GM19099 (cell line): ENCODE data around the gene NEB.

Experiments used
- POLR2A ChIP-seq: IDR thresholded peaks from 3 replicates; pipeline ENCODE4 v1.6.1; 2011; ENCODE audit warnings: low read depth; ENCODE audit not compliant: insufficient read length; ENCODE audit errors: extremely low read depth

Gene NEB

GRCh38 chr2:151681051-151681450 is 53.2 kb downstream of the NEB start:
- no peak for TF ChIP-seq POLR2A

- no peak for TF ChIP-seq POLR2A
These were observed 54.3 kb downstream of the NEB start for GRCh38 chr2:151679994-151680393.

GRCh38 chr2:151678849-151679248 is 55.4 kb downstream of the NEB start:
- TF ChIP-seq POLR2A, result no peak

GRCh38 chr2:151673016-151673415 is 61.3 kb downstream of the NEB start:
- no peak for TF ChIP-seq POLR2A

- no peak for TF ChIP-seq POLR2A
These were observed 62.0 kb downstream of the NEB start for GRCh38 chr2:151672277-151672676.

GRCh38 chr2:151670846-151671597 is 63.3 kb downstream of the NEB start:
- no peak for TF ChIP-seq POLR2A

- no peak for TF ChIP-seq POLR2A
These were observed 63.9 kb downstream of the NEB start for GRCh38 chr2:151670346-151670745.

- TF ChIP-seq POLR2A, result no peak
These were observed 64.6 kb downstream of the NEB start for GRCh38 chr2:151669585-151670081.

GRCh38 chr2:151668737-151669136 is 65.5 kb downstream of the NEB start:
- TF ChIP-seq POLR2A, result no peak

GRCh38 chr2:151665959-151666358 is 68.3 kb downstream of the NEB start:
- TF ChIP-seq POLR2A, result no peak

GRCh38 chr2:151664520-151664919 is 69.8 kb downstream of the NEB start:
- no peak for TF ChIP-seq POLR2A

GRCh38 chr2:151661625-151662024 is 72.7 kb downstream of the NEB start:
- no peak for TF ChIP-seq POLR2A

- TF ChIP-seq POLR2A, result no peak
These were observed 76.2 kb downstream of the NEB start for GRCh38 chr2:151658081-151658480.

- TF ChIP-seq POLR2A, result no peak
These were observed 76.6 kb downstream of the NEB start for GRCh38 chr2:151657667-151658076.

GRCh38 chr2:151655663-151656398 is 78.4 kb downstream of the NEB start:
- TF ChIP-seq POLR2A, result no peak

- TF ChIP-seq POLR2A, result no peak
These were observed 79.4 kb downstream of the NEB start for GRCh38 chr2:151654891-151655290.
